ENCODE data around the gene MLIP. TPM values are rescaled to one million over a fixed set of nuclear protein-coding genes. Genes with fewer than 3 reads are reported as not detected.
"Not testable (repeated sequence)": the region's sequence is repeated elsewhere in the genome, so short reads cannot be mapped to it uniquely, and the experiment has no call there.

Gene MLIP, protein sequence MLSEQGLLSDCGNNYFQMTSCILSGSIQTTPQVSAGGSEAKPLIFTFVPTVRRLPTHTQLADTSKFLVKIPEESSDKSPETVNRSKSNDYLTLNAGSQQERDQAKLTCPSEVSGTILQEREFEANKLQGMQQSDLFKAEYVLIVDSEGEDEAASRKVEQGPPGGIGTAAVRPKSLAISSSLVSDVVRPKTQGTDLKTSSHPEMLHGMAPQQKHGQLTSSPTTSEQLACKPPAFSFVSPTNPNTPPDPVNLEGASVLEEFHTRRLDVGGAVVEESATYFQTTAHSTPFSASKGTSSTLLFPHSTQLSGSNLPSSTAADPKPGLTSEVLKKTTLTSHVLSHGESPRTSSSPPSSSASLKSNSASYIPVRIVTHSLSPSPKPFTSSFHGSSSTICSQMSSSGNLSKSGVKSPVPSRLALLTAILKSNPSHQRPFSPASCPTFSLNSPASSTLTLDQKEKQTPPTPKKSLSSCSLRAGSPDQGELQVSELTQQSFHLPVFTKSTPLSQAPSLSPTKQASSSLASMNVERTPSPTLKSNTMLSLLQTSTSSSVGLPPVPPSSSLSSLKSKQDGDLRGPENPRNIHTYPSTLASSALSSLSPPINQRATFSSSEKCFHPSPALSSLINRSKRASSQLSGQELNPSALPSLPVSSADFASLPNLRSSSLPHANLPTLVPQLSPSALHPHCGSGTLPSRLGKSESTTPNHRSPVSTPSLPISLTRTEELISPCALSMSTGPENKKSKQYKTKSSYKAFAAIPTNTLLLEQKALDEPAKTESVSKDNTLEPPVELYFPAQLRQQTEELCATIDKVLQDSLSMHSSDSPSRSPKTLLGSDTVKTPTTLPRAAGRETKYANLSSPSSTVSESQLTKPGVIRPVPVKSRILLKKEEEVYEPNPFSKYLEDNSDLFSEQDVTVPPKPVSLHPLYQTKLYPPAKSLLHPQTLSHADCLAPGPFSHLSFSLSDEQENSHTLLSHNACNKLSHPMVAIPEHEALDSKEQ
- total RNA-seq: 0.29 TPM
- long read RNA-seq: 0 reads

- no peak for DNase-seq (ENCODE audit: low spot score)
These were observed at the start of gene MLIP for GRCh38 chr6:54111341-54112045. Gene MLIP, plus strand, starts transcription at chr6:54111443. Its CDS starts 37 bp downstream, at chr6:54111480.

- DNase-seq (ENCODE audit: low spot score): no peak
These were observed 48.1 kb upstream of the MLIP start for GRCh38 chr6:54063228-54063539.

DNA sequence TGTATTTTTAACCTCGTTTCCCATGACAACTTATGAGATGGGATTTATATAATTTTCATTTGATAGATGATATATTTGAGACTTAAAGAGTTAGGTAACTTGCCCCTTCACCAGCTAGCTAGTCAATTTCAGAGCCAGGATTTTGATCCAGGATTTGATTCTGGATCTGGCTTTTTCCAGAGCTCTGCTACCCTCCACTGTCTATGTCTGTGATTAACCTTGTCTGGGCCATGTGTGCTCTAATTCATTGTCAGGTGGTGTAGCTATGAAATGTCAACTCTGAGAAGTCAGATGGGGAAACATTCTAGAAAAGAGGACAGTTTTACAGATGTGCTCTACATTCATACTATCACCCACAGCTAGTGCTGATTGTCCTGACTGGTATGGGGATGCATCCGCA lies 42.5 kb upstream of the MLIP start:
- DNase-seq (ENCODE audit: low spot score): no peak

- no peak for DNase-seq (ENCODE audit: low spot score)
These were observed 41.2 kb upstream of the MLIP start for GRCh38 chr6:54070025-54070424.

GRCh38 chr6:54071821-54072340 lies 39.4 kb upstream of the MLIP start:
- no peak for DNase-seq (ENCODE audit: low spot score)

- no peak for DNase-seq (ENCODE audit: low spot score)
These were observed 38.5 kb upstream of the MLIP start for GRCh38 chr6:54072635-54073313.

DNA sequence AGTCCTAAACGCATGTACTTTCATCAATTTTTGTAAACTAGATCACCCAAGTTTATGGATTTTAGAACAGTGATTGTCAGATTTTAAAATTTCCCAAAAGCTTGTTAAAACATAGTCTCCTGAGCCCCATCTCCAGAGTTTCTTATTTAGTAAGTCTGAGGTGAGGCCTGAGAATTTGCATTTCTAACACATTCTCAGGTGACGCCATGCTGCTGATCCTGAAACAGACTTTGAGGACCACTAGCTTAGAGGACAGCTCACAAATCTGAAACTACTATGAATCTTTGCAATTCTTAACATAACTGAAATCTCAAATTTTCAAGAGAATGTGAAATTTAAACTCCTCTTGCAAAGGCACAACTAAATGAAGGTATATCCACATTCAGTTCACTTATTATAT lies 37.8 kb upstream of the MLIP start:
- DNase-seq (ENCODE audit: low spot score): no peak

- no peak for DNase-seq (ENCODE audit: low spot score)
These were observed 37.1 kb upstream of the MLIP start for GRCh38 chr6:54074109-54074508.

DNA sequence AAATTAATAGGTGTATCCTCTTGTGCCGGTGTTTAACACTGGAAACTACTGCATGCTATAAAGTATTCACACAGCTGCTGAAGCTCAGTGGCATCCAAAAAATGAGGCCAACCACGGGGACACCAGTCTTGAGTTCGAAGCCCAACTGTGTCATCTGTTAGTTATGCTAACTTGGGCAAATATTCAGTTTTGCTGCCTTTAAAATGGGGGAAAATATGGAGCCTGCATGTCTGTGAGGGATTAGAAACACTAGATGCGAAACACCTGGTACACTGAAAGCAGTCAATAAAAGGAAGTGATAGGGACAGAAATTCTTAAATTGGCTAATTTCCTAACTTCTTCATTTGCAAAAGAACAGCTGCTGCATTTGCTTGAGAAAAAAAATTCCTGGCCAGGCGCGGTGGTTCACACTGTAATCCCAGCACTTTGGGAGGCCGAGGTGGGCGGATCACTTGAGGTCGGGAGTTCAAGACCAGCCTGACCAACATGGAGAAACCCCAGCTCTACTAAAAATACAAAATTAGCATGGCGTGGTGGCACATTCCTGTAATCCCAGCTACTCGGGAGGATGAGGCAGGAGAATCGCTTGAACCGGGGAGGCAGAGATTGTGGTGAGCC lies 36.6 kb upstream of the MLIP start:
- DNase-seq (ENCODE audit: low spot score): no peak

DNA sequence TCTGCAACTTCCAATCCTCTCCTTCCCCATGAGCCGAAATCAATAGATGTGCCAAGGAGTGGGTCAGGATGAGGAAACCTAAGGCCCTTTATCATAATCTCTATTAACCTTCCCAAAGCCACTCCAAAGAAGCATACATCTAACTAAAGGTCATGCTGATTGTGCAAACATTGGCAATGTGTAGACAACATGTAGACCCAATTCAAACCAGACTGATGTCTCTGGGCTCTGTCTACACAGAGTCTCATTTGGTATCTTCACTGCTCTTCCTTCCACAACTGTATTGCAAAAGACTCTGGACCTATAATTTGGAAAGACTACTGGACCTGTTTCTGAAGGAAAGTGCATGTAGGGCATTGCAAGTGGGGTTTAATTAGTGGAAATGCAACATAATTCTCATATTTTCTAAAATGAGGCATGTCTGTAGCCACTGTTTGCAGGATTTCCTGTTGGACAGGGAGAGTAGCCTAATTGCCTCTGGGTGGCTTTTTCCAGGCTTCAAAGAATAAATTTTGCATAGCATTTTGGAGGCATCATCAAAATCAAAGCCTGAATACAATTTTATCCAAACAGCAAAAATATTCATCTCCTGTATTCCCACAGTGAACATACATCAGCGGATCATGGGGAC lies 35.0 kb upstream of the MLIP start:
- no peak for DNase-seq (ENCODE audit: low spot score)

- DNase-seq (ENCODE audit: low spot score): not testable (repeated sequence)
These were observed 29.7 kb upstream of the MLIP start for GRCh38 chr6:54081499-54081898.

- DNase-seq (ENCODE audit: low spot score): no peak
These were observed 28.0 kb upstream of the MLIP start for GRCh38 chr6:54083287-54083686.

- DNase-seq (ENCODE audit: low spot score): no peak
These were observed 27.0 kb upstream of the MLIP start for GRCh38 chr6:54084231-54084630.

- no peak for DNase-seq (ENCODE audit: low spot score)
These were observed 26.2 kb upstream of the MLIP start for GRCh38 chr6:54085047-54085446.

DNA sequence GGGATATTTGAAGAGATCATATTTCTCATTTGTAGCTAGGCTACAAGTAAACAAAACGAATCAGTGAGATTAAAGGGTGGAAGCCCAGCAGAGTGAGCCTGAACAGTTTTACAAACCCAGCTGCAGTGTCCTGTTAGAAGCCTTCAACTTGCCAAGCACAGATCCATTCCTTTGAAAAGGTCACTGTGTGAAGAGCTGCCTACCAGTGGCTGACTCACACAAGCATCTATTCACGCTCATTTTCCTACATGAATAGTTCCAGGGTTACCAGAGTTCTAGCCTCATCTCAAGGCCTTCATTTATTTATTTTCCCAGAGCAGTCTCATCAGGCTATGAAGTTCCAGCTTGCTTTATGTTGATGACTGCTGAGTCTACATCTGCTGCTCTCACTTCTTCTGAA lies 25.7 kb upstream of the MLIP start:
- DNase-seq (ENCODE audit: low spot score): no peak

DNA sequence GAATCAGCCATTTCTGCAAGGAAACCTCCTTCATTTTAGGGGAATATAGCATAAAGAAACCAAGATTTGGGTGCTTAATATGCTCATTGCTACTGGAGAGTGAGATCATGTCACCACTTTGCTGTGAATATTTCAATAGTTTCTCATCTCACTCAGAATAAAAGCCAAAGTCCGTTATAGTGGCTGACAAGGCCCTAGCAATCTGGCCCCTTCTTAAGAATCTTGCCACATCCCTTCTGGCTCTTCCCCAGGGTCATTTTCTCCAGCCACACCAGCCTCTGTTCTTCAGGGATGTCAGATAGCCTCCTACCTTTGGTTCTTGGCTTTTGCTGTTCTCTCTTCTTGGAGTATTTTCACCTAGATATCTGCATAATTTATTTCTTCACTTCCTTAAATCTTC lies 24.8 kb upstream of the MLIP start:
- DNase-seq (ENCODE audit: low spot score): no peak

DNA sequence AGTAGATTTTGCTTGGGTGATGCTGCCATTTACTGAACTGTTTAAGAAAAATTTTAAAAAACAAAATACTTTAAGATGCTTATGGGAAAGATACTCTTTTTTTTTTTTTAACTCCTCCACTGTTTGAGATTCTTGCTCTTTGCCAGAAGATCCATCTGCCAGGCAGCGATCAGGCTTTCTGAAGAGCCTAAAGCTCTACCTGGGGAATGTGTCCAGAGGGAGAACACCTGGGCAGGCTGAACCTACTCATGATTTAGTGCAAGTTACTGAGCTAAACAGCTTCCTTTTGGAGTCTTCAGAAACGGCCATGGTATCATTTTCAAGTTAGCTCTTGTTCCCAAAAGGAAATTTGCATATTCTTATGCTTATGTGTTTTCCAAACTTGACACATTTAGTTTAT lies 23.5 kb upstream of the MLIP start:
- DNase-seq (ENCODE audit: low spot score): no peak

- no peak for DNase-seq (ENCODE audit: low spot score)
These were observed 17.8 kb upstream of the MLIP start for GRCh38 chr6:54093326-54093948.

- DNase-seq (ENCODE audit: low spot score): no peak
These were observed 16.9 kb upstream of the MLIP start for GRCh38 chr6:54094293-54094692.

Data from mesenteric fat pad (tissue), 1 donor.